Measurements from ENCODE around the gene FKBP6.
"Not testable (repeated sequence)": the region's sequence is repeated elsewhere in the genome, so short reads cannot be mapped to it uniquely, and the experiment has no call there.

Gene FKBP6

DNA sequence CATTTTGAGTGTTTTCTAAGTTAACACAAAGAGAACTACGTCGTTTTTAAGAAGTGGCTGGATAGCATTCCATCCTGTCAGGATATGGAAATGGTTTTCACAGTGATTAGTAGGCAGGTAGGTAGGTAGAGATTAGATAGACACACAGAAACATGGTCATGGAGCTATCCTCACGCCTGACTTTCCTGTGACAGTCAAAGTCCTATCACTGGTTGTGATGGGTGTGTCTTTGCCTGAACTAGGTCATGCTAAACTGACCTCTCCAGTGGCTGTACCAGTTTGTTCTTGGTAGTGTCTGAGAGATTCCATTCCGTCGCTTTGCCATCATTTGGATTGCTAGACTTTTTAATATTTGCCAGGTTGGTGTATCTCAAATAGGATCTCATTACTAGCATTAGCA lies 28.2 kb downstream of the FKBP6 start:
- no peak for DNase-seq (ENCODE audit: low read depth, low spot score)

DNA sequence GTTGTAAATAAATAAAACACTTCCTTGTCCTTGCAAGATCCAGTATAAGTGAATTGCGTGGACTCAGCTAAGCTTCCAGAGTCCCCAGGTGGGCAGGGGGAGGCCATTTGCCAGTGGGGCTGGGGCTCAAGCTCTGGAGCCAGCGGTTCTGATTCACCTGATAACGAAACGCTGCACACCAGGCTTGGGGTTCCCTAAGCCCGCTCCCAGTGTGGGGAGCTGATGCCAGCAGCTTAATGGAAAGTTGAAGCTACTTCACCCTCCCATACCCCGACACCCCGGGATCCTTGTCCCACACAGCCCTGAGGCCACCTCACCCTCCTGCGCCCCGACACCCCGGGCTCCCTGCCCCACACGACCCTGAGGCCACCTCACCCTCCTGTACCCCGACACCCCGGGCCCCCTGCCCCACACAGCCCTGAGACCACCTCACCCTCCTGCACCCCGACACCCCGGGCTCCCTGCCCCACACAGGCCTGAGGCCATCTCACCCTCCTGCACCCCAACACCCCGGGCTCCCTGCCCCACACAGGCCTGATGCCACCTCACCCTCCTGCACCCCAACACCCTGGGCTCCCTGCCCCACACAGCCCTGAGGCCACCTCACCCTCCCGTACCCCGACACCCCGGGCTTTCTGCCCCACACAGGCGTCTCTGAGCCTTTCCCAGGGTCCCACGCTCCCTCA lies 30.8 kb downstream of the FKBP6 start:
- no peak for DNase-seq (ENCODE audit: low read depth, low spot score)

DNA sequence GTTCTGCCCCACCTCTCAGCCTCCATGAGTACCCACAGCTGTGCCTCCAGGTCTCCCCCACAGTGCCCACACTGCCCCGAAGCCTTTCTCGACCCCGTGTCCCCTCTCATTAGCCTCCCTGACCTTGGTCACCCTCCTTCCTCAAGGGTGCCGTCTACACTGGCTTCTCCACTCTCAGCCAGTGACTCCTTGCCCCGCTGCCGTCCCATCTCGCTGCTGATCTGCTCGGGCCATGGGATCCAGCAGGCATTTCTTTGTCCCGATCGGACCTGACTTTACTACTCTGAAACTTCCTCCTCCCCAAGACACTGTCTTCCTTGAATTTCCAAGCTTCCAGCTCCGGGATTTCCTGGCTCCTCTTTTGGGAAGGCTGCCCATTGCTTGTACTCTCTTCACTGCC lies 31.3 kb downstream of the FKBP6 start:
- DNase-seq (ENCODE audit: low read depth, low spot score): no peak

DNA sequence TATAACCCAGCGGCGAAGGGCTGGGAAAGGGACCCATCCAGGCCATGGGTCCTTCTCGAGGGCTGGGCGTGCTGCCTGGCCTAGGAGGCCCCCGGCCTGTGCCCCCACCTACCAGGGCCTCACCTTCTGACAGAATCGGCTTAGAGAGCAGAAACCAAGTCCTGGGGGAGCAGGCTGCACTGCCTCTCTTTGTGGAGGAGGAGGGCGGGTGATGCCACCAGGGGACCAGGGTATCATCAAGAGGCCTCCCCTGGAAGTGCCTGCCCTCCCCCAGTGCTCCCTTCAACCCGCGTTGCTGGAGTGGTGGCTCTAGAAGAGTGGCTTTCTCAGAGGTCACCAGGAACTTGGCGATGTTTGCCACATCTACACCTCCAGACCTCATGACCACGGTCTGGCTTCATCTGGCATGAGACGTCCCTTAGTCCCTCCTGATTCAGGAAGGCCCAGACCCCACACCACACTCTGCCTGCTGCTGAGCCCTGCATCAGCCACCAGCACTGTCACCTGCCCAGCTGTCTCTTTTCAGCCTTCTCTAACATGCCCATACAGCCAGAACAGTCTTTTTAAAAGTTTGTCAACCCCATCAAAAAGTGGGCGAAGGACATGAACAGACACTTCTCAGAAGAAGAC lies 31.9 kb downstream of the FKBP6 start:
- no peak for DNase-seq (ENCODE audit: low read depth, low spot score)

DNA sequence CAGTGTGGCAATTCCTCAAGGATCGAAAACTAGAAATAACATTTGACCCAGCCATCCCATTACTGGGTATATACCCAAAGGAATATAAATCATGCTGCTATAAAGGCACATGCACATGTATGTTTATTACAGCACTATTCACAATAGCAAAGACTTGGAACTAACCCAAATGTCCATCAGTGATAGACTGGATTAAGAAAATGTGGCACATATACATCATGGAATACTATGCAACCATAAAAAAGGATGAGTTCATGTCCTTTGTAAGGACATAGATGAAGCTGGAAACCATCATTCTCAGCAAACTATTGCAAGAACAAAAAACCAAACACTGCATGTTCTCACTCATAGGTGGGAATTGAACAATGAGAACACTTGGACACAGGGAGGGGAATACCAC lies 32.6 kb downstream of the FKBP6 start:
- DNase-seq (ENCODE audit: low read depth, low spot score): not testable (repeated sequence)

DNA sequence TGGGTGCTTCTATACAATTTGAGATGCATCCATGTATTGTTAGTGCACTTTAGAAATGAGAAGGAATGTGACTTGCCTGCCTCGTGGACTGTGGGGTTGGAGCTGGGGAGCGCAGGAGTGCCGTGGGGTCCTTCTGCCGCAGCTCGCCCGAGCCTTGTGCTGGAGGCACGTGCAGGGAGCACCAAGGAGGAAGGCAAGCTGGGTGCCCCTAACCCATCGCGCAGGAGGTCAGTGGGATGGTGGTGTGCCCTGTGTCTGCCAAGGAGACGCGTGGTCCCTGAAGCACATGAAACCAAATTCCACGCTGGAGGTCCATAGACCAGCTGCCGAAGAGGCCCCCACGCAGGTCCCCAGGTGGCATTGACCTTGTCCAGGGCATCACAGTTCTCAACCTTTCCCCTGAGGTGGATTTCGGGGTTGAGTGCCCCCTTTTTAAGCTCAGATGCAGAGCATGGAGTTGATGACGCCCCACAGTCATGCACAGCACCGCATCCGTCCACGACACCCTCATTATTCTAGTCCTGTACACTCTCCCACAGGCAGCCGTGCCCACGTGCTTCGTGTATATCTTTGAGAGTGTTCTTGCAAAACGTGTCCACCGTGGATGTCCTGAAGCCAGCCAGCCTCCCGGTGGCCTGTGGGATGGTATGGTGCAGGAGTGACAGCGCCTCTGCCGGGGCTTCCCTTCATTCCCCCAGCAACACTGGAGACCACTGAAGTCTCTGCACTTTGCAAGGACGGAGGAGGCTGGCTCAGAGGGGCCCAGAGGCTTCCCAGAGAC lies 35.5 kb downstream of the FKBP6 start:
- no peak for DNase-seq (ENCODE audit: low read depth, low spot score)

DNA sequence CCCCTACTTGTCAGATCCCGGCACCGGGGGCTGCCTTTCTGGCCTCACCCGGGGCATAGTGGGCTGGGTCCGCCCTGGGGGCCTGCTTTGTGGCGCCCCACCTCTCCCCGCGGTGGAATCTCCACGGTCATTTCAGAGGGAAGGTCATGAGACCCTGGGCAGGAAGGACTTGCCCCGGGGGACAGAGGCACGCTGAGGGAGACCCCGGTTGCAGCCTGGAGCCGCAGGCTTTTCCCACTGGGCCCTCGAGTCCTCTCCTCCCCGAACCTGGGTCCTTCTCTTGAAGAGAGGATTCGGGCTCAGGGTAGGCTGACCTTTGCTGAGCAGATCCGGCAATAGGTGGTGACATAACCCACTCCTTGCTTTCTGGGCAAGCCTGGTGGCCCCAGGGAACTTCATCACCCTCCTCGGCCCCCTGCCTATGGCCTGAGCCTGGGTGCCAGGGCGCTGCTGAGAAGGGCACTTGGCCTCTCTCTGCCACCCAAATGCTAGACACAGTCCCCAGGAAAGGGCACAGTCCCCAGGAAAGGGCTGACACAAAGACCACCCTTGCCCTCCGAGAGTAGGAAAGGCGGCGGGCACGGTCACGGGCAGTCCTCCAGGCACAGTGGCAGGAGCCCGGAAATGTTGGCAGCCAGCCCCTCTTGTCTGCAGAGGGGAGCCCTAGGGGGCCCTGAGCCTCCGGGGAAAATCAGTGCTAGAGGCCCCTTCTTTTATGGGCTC lies 36.2 kb downstream of the FKBP6 start:
- DNase-seq (ENCODE audit: low read depth, low spot score): no peak

DNA sequence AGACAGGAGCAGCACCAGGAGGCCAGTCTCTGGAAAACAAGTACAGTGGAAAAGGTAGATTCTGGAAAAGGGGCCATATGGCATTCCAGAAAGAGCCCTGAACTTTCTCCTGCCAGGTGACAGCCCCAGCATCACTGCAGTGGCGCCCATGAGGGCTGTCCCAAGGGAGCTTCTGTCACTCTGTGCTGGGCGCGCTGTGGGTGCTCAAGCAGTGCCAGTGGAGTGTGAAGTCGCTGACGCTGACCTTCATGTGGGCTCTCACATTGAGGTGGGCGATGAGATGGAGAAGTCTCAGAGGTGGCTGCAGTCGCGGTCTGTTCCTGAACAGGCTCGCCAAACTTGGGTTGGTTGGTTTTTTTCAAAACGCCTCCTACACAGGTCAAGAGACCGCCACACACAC lies 38.2 kb downstream of the FKBP6 start:
- no peak for DNase-seq (ENCODE audit: low read depth, low spot score)

DNA sequence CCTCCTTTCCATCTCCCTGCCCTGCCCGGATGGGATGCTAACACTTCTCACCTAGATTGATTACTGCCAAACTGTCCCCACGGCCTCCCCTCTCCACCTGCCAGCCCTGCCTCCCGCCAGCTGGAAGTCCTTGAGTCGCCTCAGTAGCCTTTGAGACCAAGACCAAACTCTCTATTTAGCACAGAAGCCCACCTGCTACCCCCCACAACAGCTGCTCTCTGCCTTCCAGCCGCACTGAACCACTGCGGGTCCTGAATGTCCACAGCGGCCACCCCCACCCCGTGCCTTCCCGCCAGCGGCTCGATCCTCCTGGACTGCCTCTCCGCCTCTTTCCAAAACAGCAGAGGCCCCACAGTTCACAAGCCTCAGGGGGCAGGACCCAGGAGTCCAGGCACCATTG lies 39.0 kb downstream of the FKBP6 start:
- no peak for DNase-seq (ENCODE audit: low read depth, low spot score)

DNA sequence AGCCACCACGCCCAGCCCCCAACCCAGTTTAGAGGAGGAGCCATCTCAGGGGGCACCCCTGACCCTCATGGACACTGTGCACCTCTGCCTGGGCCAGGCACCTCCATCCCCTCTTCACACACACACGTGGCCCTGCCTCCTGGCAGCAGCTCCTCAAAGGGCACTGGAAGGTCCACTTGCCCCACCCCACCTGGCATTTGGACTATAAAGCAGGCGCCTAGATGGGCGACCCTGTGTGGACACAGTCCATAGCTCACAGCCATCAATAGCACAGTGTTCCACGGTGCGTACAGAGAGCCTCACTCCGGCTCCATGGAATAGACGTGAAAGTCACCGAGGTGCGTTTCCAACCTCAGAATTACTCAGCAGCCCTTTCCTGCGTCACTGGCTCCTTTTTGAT lies 41.0 kb downstream of the FKBP6 start:
- no peak for DNase-seq (ENCODE audit: low read depth, low spot score)

DNA sequence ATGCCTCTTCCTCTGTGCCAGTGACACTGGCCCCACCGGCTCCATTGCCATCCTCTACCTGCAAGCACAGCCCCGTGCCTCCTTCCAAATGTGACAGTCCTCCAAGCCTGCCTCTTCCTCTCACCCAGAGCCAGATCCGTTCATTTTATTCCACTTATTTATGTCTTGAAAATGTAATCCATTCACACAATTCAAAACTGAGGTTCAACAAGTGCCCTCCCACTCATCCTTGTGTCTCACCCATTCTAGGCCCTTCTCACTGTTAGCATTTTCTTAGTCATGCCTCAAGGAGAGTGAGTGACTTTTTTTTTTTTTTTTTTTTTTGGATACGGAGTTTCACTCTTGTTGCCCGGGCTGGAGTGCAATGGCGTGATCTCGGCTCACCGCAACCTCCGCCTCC lies 41.7 kb downstream of the FKBP6 start:
- DNase-seq (ENCODE audit: low read depth, low spot score): no peak

DNA sequence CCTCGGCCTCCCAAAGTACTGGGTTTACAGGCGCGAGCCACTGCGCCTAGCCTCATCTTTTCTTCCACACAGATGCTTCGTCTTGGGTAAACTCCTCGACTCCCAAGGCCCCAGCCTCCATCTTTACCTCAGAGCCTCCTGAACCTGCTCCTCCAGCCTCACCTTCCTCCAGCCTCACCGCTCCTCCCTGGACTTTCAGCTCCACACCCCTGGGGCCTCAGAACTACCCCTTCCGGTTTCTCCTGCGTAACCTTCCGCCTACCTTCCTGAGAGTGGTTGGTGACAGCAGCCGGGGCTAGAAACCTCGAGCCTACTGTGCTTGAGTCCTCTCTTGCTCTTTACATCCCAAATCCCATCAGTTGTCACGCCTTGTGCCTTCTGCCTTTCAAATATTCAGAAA lies 45.8 kb downstream of the FKBP6 start:
- DNase-seq (ENCODE audit: low read depth, low spot score): no peak

DNA sequence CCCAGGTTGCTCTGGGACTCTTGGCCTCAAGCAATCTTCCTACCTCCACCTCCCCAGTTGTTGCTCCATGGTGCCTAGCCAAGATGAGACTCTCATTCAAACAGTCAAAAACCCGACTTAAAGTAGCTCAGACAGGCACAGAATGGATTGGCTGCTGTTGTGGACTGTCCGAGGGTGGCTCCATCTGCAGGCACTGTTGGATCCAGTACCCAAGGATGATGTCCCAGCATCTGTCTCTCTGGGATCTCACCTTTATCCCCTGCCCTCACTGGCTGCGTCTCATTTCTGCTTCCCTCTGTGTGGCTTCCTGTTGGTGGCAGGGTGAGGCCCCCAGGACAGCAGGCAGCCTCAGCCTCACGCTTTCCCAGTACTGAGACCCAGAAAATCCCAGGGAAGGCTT lies 48.3 kb downstream of the FKBP6 start:
- DNase-seq (ENCODE audit: low read depth, low spot score): not testable (repeated sequence)

DNA sequence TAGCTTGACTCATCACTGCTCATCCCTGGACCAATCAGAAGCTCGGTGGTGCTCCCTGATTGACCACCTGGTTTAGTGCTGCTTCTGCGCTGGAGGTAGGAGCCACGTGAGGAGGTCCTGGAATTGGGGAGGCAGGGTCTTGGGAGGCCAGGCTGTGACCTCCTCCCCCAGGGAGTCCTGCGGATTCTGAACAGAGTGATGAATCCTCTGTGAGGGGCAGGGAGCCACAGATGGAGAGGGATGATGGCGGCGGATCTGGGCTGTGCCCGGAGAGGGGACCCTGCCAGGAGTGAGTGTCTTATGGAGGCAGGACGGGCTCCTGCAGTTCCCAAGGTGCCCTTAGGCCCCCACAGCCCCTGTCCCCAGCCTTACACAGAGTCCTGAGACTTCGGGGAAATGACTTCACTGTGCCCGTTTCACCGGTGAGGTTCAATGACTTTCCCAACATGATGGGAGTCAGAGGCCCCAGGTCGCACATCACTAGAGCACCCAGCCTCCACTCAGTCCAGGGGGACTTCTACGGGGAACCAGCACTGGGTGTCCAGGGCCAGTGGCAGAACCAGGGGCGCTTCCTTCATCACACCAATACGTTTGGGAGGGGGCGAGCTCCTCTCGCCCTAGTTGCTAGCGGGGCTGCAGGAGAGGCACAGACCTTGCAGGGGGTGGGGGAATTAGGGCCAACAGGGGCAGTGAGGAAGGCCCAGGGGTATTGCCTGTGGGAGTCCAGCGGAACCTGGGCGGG lies 48.9 kb downstream of the FKBP6 start:
- no peak for DNase-seq (ENCODE audit: low read depth, low spot score)

DNA sequence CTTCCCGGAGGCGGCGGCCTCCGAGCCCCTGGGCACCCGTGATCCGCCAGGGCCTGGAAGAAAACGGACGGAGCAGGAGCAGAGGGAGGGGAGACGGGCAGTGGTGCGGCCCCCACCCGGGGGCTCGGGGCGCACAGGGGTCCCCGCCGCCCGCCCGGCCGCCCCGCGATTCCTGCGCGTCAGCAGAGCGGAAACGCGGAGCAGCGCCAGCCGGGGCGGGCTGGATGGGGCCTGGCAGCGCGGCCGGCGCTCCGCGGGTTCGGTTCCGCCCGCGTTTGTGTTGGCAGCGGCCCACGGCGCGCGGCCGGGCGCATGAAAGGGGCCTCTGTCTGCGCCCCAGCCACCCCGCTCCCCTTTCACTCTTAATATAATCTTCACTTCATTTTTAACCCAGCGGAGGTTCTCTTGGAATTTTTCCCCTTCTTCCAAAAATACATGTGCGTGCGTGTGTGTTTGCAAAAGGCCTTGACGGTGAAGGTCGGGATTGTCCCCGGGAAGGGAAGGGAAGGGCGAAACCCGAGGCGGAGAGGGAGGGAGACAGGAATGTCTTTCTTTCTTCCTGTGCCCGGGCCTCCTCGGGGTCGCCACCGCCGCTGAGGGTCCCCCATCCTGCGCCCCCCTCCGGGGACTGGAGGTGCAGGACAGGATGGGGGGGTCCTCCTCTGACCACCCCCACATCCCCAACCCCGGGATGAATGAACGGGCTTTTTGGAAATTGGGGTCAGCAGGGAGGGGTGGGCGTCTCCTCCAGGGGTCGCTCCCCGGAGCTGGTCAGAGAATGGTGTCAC lies 49.6 kb downstream of the FKBP6 start:
- not testable (repeated sequence) for DNase-seq (ENCODE audit: low read depth, low spot score)

DNA sequence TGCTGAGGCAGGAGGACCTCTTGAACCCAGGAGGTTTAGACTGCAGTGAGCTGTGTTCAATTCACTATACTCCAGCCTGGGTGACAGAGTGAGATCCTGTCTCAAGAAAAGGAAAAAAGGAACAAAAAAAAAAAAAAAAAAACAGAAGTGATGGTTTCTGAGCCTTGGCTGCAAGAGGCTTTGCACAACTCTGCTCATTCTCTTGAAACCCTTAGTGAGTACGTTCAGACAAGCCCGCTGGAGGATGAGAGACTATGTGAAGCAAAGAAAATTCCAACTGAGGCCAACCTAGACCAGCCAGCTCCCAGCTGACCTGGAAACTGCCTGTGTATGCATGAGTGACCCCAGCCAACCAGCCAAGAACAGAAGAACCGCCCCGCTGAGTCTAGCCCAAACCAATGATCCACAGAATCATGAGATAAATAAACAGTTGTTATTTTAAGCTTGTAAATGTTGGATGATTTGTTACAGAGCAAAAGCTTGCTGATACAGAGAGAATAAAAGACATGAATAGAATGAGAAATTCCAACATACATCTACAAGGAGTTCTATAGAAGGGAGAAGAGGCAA lies 55.1 kb downstream of the FKBP6 start:
- DNase-seq (ENCODE audit: low read depth, low spot score): no peak

DNA sequence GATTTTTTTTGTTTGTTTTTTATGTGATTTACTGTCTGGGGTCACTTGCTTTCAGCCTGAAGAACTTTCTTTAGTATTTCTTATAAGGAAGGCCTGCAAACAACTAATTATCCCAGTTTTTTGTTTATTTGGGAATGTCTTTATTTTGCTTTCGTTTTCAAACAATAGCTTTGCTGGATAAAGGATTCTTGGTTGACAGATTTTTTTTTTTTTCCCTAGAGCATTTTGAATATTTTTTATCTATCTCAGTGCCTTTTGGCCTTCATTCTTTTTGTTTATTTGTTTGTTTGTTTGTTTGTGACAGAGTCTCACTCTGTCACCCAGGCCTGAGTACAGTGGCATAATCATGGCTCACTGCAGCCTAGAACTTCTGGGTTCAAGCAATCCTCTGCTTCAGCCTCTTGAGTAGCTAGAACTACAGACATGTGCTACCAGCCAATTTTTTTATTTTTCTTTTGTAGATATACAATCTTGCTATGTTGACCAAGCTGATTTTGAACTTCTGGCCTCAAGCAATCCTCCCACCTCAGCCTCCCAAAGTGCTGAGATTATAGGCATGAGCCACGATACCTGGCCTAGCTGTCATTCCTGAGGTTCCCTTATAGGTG lies 59.4 kb downstream of the FKBP6 start:
- no peak for DNase-seq (ENCODE audit: low read depth, low spot score)

DNA sequence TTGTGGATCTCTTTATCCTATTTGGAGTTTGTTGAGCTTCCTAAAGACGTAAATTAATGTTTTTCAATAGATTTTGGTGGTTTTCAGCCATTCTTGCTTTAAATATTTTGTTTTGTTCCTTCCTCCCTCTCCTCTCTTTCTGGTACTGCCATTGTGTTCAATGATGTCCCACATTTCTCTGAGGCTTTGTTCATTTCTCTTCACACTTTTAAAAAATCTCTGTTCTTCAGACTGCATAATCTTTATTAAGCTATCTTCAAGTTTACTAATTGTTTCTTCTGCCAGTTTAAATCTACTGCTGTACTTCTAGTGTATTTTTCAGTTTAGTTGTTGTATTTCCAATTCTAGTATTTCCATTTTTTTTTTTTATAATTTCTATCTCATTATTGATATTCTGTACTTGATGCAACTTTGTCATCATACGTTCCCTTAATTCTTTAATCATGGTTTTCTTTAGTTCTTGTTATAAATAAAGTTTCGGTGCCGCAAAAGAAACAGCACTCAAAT lies 60.0 kb downstream of the FKBP6 start:
- DNase-seq (ENCODE audit: low read depth, low spot score): no peak

DNA sequence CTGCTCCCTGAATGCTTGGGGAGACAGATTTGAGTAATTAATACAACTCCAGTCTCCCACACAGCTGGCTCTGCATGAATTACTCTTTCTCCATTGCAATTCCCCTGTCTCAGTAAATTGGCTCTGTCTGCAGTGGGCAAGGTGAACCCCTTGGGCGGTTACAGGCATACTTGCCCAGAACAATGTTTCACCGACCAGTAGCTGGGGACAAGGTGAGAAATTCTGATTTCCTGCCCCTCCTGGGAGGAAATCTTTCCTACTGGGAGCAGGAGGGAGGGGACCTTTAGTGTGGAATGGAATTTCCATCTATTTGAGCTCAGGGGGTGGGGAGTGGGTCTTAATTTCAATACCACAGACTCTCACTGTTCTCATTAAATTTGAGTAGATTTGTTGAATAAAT lies 63.4 kb downstream of the FKBP6 start:
- no peak for DNase-seq (ENCODE audit: low read depth, low spot score)

DNA sequence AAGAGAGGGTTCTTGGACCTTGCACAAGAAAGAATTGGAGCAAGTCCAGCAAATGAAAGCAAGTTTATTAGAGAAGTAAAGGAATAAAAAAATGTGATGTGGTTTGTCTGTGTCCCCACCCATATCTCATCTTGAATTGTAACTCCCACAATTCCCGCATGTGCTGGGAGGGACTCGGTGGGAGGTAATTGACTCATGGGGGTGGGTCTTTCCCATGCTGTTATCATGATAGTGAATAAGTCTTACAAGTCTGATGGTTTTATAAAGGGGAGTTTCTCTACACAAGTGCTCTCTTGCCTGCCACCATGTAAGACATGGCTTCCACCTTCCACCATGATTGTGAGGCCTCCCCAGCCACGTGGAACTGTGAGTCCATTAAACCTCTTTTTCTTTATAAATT lies 66.5 kb downstream of the FKBP6 start:
- no peak for DNase-seq (ENCODE audit: low read depth, low spot score)

Data from smooth muscle cell of the brain vasculature (primary cell).